SK-MEL-5 (cell line): Measurements from ENCODE around the gene MAP2K6. TPM values are rescaled to one million over a fixed set of nuclear protein-coding genes. Genes with fewer than 3 reads are reported as not detected.
A peak's percentile ranks its signal among the peaks of the same experiment; 100 is the strongest.

Source experiments
- DNase-seq: peaks from one replicate; pipeline ENCODE4 v3.0.0-alpha.2; 2016; ENCODE audit warnings: low read depth, low spot score
- in situ Hi-C: cut with HindIII; loops from 2 replicates; pipeline ENCODE4 v1.10.0; 2016; ENCODE audit warnings: low sequenced_read_pairs, high pct_unique_total_duplicates, low pct_unique_long_range_greater_than_20kb
- polyA plus RNA-seq, 2 experiments: library from polyadenylated mRNA; depleted of rRNA; stranded (reverse); fragments of >200 nt; gene quantifications; 2 replicates each; pipeline ENCODE4 v1.2.3, GENCODE V29; 2015
- total RNA-seq: library from RNA; depleted of rRNA; stranded (reverse); fragments of >200 nt; shearing (Covaris generic); gene quantifications from 2 replicates; pipeline ENCODE4 v1.2.3, GENCODE V29; 2014; rRNA removed

The MAP2K6 gene
- total RNA-seq: 12.2 and 12.8 TPM in 2 replicates
- polyA plus RNA-seq (2015; cell fraction: cytosol; rRNA removed): 6.3 and 7.5 TPM in 2 replicates
- 3.7 and 5.7 TPM in 2 replicates for polyA plus RNA-seq (2015; cell fraction: nucleus; rRNA removed)

- in situ Hi-C loops: no loop called here
- peak; percentile 94 for DNase-seq
These were observed at the start of gene MAP2K6 for GRCh38 chr17:69414408-69415274. Gene MAP2K6, plus strand, starts transcription at chr17:69414697. Its CDS starts 288 bp downstream, at chr17:69414985.

- DNase-seq: no peak
- in situ Hi-C loops: no loop called here
These were observed 47.2 kb upstream of the MAP2K6 start for GRCh38 chr17:69367298-69367697.

- in situ Hi-C loops: no loop called here
- no peak for DNase-seq
These were observed 41.4 kb upstream of the MAP2K6 start for GRCh38 chr17:69373069-69373468.

GRCh38 chr17:69375229-69375628 lies 39.3 kb upstream of the MAP2K6 start:
- in situ Hi-C loops: no loop called here
- no peak for DNase-seq

GRCh38 chr17:69388822-69389442 lies 25.6 kb upstream of the MAP2K6 start:
- DNase-seq: no peak
- in situ Hi-C loops: no loop called here

GRCh38 chr17:69390795-69391501 lies 23.5 kb upstream of the MAP2K6 start:
- in situ Hi-C loops: no loop called here
- DNase-seq: no peak

GRCh38 chr17:69401251-69401650 lies 13.2 kb upstream of the MAP2K6 start:
- in situ Hi-C loops: no loop called here

GRCh38 chr17:69402052-69402451 lies 12.4 kb upstream of the MAP2K6 start:
- in situ Hi-C loops: no loop called here
- no peak for DNase-seq

More at GRCh38 chr17:69401251-69401650, 13.2 kb upstream of the MAP2K6 start:
- no peak for DNase-seq

- in situ Hi-C loops: no loop called here
- no peak for DNase-seq
These were observed 10.1 kb upstream of the MAP2K6 start for GRCh38 chr17:69404399-69404798.

- in situ Hi-C loops: no loop called here
- DNase-seq: no peak
These were observed 9.4 kb upstream of the MAP2K6 start for GRCh38 chr17:69405096-69405495.

- DNase-seq: no peak
- in situ Hi-C loops: no loop called here
These were observed 7.6 kb upstream of the MAP2K6 start for GRCh38 chr17:69406941-69407340.

GRCh38 chr17:69407759-69408158 lies 6.7 kb upstream of the MAP2K6 start:
- no peak for DNase-seq
- in situ Hi-C loops: no loop called here

- in situ Hi-C loops: no loop called here
- no peak for DNase-seq
These were observed 3.8 kb upstream of the MAP2K6 start for GRCh38 chr17:69410671-69411070.

- in situ Hi-C loops: no loop called here
- DNase-seq: no peak
These were observed 2.7 kb upstream of the MAP2K6 start for GRCh38 chr17:69411766-69412165.

GRCh38 chr17:69412251-69412671 lies 2.2 kb upstream of the MAP2K6 start:
- in situ Hi-C loops: no loop called here
- no peak for DNase-seq

- in situ Hi-C loops: no loop called here
- DNase-seq: no peak
These were observed 934 bp downstream of the MAP2K6 start for GRCh38 chr17:69415431-69415830.

GRCh38 chr17:69417545-69418483 lies 3.3 kb downstream of the MAP2K6 start:
- in situ Hi-C loops: no loop called here

More at GRCh38 chr17:69417545-69418483, 3.3 kb downstream of the MAP2K6 start:
- DNase-seq: no peak
